Measurements from ENCODE around the gene ME3.
"Not testable (repeated sequence)": the region's sequence is repeated elsewhere in the genome, so short reads cannot be mapped to it uniquely, and the experiment has no call there.

ME3 gene

GRCh38 chr11:86459682-86460460 is 212.5 kb downstream of the ME3 start:
- DNase-seq (ENCODE audit: low spot score), result no peak

- no peak for DNase-seq (ENCODE audit: low spot score)
These were observed 213.4 kb downstream of the ME3 start for GRCh38 chr11:86459002-86459385.

- DNase-seq (ENCODE audit: low spot score), result no peak
These were observed 214.0 kb downstream of the ME3 start for GRCh38 chr11:86458294-86459001.

- peak; percentile 67 for DNase-seq (ENCODE audit: low spot score)
These were observed 216.1 kb downstream of the ME3 start for GRCh38 chr11:86456075-86456939.

GRCh38 chr11:86453290-86454030 is 219.0 kb downstream of the ME3 start:
- no peak for DNase-seq (ENCODE audit: low spot score)

- DNase-seq (ENCODE audit: low spot score), result no peak
These were observed 222.3 kb downstream of the ME3 start for GRCh38 chr11:86449993-86450629.

- DNase-seq (ENCODE audit: low spot score), result no peak
These were observed 224.5 kb downstream of the ME3 start for GRCh38 chr11:86447763-86448480.

GRCh38 chr11:86446924-86447285 is 225.5 kb downstream of the ME3 start:
- DNase-seq (ENCODE audit: low spot score), result no peak

GRCh38 chr11:86446163-86446923 is 226.1 kb downstream of the ME3 start:
- no peak for DNase-seq (ENCODE audit: low spot score)

GRCh38 chr11:86444981-86445380 is 227.4 kb downstream of the ME3 start:
- DNase-seq (ENCODE audit: low spot score), result no peak

GRCh38 chr11:86443415-86443814 is 229.0 kb downstream of the ME3 start:
- no peak for DNase-seq (ENCODE audit: low spot score)

GRCh38 chr11:86442827-86443226 is 229.6 kb downstream of the ME3 start:
- DNase-seq (ENCODE audit: low spot score), result no peak

GRCh38 chr11:86442420-86442819 is 230.0 kb downstream of the ME3 start:
- no peak for DNase-seq (ENCODE audit: low spot score)

- no peak for DNase-seq (ENCODE audit: low spot score)
These were observed 231.6 kb downstream of the ME3 start for GRCh38 chr11:86440843-86441242.

- DNase-seq (ENCODE audit: low spot score), result no peak
These were observed 232.1 kb downstream of the ME3 start for GRCh38 chr11:86440305-86440716.

- DNase-seq (ENCODE audit: low spot score), result no peak
These were observed 233.7 kb downstream of the ME3 start for GRCh38 chr11:86438685-86439084.

GRCh38 chr11:86435711-86436110 is 236.7 kb downstream of the ME3 start:
- no peak for DNase-seq (ENCODE audit: low spot score)

- not testable (repeated sequence) for DNase-seq (ENCODE audit: low spot score)
These were observed 238.9 kb downstream of the ME3 start for GRCh38 chr11:86433361-86434095.

GRCh38 chr11:86431258-86431657 is 241.2 kb downstream of the ME3 start:
- no peak for DNase-seq (ENCODE audit: low spot score)

Measured in hematopoietic multipotent progenitor cell treated with erythropoietin and hydrocortisone succinate and interleukin-3 and kit ligand, for 17 days (in vitro differentiated cells).